Sigmoid colon (tissue), 7 donors: Measurements from ENCODE around the gene ABI3BP. TPM values are rescaled to one million over a fixed set of nuclear protein-coding genes. Genes with fewer than 3 reads are reported as not detected.

Source experiments
- DNase-seq: peaks from one replicate; pipeline ENCODE4 v3.0.0-alpha.2; 2019
- H3K27ac ChIP-seq, 4 donors: fragments of 200-600 bp; sonication (generic); one replicate each; pipeline ENCODE4 v1.5.1; 2016 to 2019; ENCODE audit warnings: mild to moderate bottlenecking in 1 of 4
- H3K27me3 ChIP-seq, 3 donors: fragments of 200-600 bp; sonication (generic); one replicate each; pipeline ENCODE4 v1.5.1; 2019; ENCODE audit warnings: mild to moderate bottlenecking in 1 of 3
- H3K36me3 ChIP-seq, 4 donors: fragments of 200-600 bp; sonication (generic); one replicate each; pipeline ENCODE4 v1.5.1; 2016 to 2019
- H3K4me1 ChIP-seq, 4 donors: fragments of 200-600 bp; sonication (generic); one replicate each; pipeline ENCODE4 v1.5.1; 2017 to 2019
- H3K4me3 ChIP-seq, 4 donors: fragments of 200-600 bp; sonication (generic); one replicate each; pipeline ENCODE4 v1.5.1; 2017 to 2019; ENCODE audit warnings: mild to moderate bottlenecking in 2 of 4, moderate library complexity in 1 of 4
- H3K9me3 ChIP-seq, 4 donors: fragments of 200-600 bp in 3 of 4; sonication (generic) in 3 of 4; one replicate each; pipeline versions ENCODE4 v1.5.1 to v1.6.1; 2013 to 2019
- EP300 ChIP-seq, 4 donors: sonication (generic); formaldehyde crosslinking; IDR thresholded peaks; one replicate each; pipeline ENCODE4 v1.6.1; 2017; ENCODE audit warnings: antibody characterized with exemption in 4 of 4
- POLR2A ChIP-seq, 2 donors: fragments of 450-650 bp; IDR thresholded peaks; one replicate each; pipeline ENCODE4 v1.6.1; 2016; ENCODE audit warnings: antibody characterized with exemption in 2 of 2, mild to moderate bottlenecking in 2 of 2, moderate library complexity in 2 of 2
- POLR2AphosphoS5 ChIP-seq, 4 donors: sonication (generic); formaldehyde crosslinking; IDR thresholded peaks; one replicate each; pipeline ENCODE4 v1.6.1; 2017; ENCODE audit warnings: antibody characterized with exemption in 4 of 4
- WGBS, 2 donors: extraction: QIAGEN DNeasy Blood & Tissue Kit; methylation state at CpG; one replicate each; pipeline ENCODE4 v1.1.7; 2013; 5-methylcytosine and 5-hydroxymethylcytosine counted together
- intact Hi-C: fragments of 100-400 bp; cut with DNase I; formaldehyde crosslinking; loops from one replicate; pipeline ENCODE4 v1.15.1; 2023
- polyA plus RNA-seq, 3 donors: library from polyadenylated mRNA; stranded (reverse); fragments of 200-250 nt; gene quantifications; one replicate each; pipeline ENCODE4 v1.2.3, GENCODE V29; 2013
- total RNA-seq, 4 donors: library from RNA; depleted of rRNA; stranded (reverse); fragments of >200 nt; gene quantifications; one replicate each; pipeline ENCODE4 v1.1.0, GENCODE V29; 2016
- TF ChIP-seq, protein P1 (sequence below), 4 experiments: fragments of 450-650 bp in 3 of 4; fragments of 200-600 bp in 1 of 4; IDR thresholded peaks; one replicate each; pipeline ENCODE4 v1.5.1; 2016 to 2019; ENCODE audit warnings: antibody characterized with exemption in 4 of 4, mild to moderate bottlenecking in 3 of 4, moderate library complexity in 2 of 4
- donor health status: healthy with polysubstance abuse.
- donor health status: Bipolar disorder and iron deficiency.
- donor health status: healthy.

Gene ABI3BP
- total and polyA plus RNA-seq, 7 donors = 1.2 to 177 (median 30.4) TPM

GRCh38 chr3:100912571-100912970 lies 80.7 kb downstream of the ABI3BP start:
- Histone ChIP-seq H3K36me3 (no peaks in the 10 kb centered on the region), H3K4me3 (no peak overlapping the region), H3K9me3 (no peaks in the 10 kb centered on the region), H3K4me1 (peaks cover 0 to 34% (median 9%) of the 10 kb centered on the region in 4 donors), H3K27ac (no peak overlapping the region), H3K27me3 (no peaks in the 10 kb centered on the region)
- intact Hi-C loops = no loop called here
- WGBS, 2 donors = 85 to 88% methylated on average over 6 of the region's 6 CpGs
- TF ChIP-seq POLR2A (IDR thresholded peaks at IDR 0.05) (no peak), EP300 (IDR thresholded peaks at IDR 0.05) (no peak)
- TF ChIP-seq, protein P1, sequence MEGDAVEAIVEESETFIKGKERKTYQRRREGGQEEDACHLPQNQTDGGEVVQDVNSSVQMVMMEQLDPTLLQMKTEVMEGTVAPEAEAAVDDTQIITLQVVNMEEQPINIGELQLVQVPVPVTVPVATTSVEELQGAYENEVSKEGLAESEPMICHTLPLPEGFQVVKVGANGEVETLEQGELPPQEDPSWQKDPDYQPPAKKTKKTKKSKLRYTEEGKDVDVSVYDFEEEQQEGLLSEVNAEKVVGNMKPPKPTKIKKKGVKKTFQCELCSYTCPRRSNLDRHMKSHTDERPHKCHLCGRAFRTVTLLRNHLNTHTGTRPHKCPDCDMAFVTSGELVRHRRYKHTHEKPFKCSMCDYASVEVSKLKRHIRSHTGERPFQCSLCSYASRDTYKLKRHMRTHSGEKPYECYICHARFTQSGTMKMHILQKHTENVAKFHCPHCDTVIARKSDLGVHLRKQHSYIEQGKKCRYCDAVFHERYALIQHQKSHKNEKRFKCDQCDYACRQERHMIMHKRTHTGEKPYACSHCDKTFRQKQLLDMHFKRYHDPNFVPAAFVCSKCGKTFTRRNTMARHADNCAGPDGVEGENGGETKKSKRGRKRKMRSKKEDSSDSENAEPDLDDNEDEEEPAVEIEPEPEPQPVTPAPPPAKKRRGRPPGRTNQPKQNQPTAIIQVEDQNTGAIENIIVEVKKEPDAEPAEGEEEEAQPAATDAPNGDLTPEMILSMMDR (IDR thresholded peaks at IDR 0.05) = no peak
- no peak for DNase-seq

- DNase-seq = no peak
- intact Hi-C loops = no loop called here
- no peak overlapping the region for H3K27ac ChIP-seq
- H3K4me1 ChIP-seq = peaks cover 0 to 34% (median 9%) of the 10 kb centered on the region in 4 donors
- no peaks in the 10 kb centered on the region for H3K27me3 ChIP-seq
- H3K36me3 ChIP-seq = no peaks in the 10 kb centered on the region
- TF ChIP-seq, protein P1 (IDR thresholded peaks at IDR 0.05) = no peak
- TF ChIP-seq POLR2A (IDR thresholded peaks at IDR 0.05) (no peak), POLR2AphosphoS5 (IDR thresholded peaks at IDR 0.05) (no peak), EP300 (IDR thresholded peaks at IDR 0.05) (no peak)
- H3K4me3 ChIP-seq = no peak overlapping the region
- 80 to 88% methylated on average over 6 of the region's 6 CpGs for whole genome bisulfite sequencing, 2 donors
- H3K9me3 ChIP-seq = no peaks in the 10 kb centered on the region
Measured at GRCh38 chr3:100911956-100912355, 81.3 kb downstream of the ABI3BP start.

GRCh38 chr3:100910986-100911385 lies 82.2 kb downstream of the ABI3BP start:
- Histone ChIP-seq H3K27me3 (no peaks in the 10 kb centered on the region), H3K27ac (no peak overlapping the region), H3K36me3 (no peaks in the 10 kb centered on the region), H3K9me3 (no peaks in the 10 kb centered on the region), H3K4me1 (peaks cover 0 to 29% (median 9%) of the 10 kb centered on the region in 4 donors), H3K4me3 (no peak overlapping the region)
- intact Hi-C loops = no loop called here
- no peak for DNase-seq
- WGBS, 2 donors = 57 to 70% methylated on average over 2 of the region's 2 CpGs
- TF ChIP-seq EP300 (IDR thresholded peaks at IDR 0.05) (no peak), POLR2AphosphoS5 (IDR thresholded peaks at IDR 0.05) (no peak), POLR2A (IDR thresholded peaks at IDR 0.05) (no peak)
- TF ChIP-seq, protein P1 (IDR thresholded peaks at IDR 0.05) = no peak

GRCh38 chr3:100902572-100902971 lies 90.6 kb downstream of the ABI3BP start:
- no peak for DNase-seq
- Histone ChIP-seq H3K36me3 (peaks cover 0 to 10% (median 0%) of the 10 kb centered on the region in 4 donors), H3K27ac (no peak overlapping the region), H3K27me3 (no peaks in the 10 kb centered on the region), H3K4me3 (no peak overlapping the region), H3K9me3 (no peaks in the 10 kb centered on the region), H3K4me1 (no peaks in the 10 kb centered on the region)
- 81 to 89% methylated on average over 5 of the region's 5 CpGs for WGBS, 2 donors
- intact Hi-C loops = no loop called here
- TF ChIP-seq EP300 (IDR thresholded peaks at IDR 0.05) (no peak), POLR2A (IDR thresholded peaks at IDR 0.05) (no peak), POLR2AphosphoS5 (IDR thresholded peaks at IDR 0.05) (no peak)
- TF ChIP-seq, protein P1 (IDR thresholded peaks at IDR 0.05) = no peak

DNA sequence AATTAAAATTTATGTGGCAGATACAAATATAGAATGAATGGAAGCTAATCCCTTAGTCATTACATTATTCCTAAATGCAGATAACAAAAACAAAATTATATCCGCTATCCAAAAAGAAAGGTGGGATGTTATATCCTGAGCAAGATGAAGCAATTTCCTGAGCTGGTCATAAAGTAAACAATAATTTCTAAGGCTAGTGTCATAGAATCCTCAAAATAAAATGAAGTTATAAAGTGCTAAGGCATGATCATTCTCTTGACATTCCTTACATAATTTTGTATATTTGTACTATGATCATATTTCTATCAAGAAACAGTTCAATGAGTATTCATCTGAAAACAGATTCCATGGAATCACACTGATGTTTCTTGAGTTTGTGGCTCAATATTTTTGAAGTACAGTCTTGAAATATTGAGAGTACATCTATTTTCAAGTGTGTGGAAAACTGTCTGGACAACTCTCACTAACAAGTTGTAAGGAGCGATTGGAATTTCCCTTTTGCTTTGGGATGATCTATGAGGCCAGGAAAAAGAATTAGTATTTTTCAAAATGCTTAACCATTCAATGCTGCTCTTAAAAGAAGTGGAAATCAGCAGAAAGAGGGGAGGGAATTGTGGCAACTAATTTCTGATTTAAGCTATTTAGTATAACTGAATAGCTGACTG lies 92.4 kb downstream of the ABI3BP start:
- Histone ChIP-seq H3K4me1 (no peaks in the 10 kb centered on the region), H3K36me3 (peaks cover 0 to 10% (median 0%) of the 10 kb centered on the region in 4 donors), H3K9me3 (no peaks in the 10 kb centered on the region), H3K27ac (no peak overlapping the region), H3K4me3 (no peak overlapping the region), H3K27me3 (no peaks in the 10 kb centered on the region)
- no peak for DNase-seq
- WGBS, 2 donors = 97% methylated on average over 2 of the region's 2 CpGs
- TF ChIP-seq, protein P1 (IDR thresholded peaks at IDR 0.05) = no peak
- TF ChIP-seq POLR2A (IDR thresholded peaks at IDR 0.05) (no peak), POLR2AphosphoS5 (IDR thresholded peaks at IDR 0.05) (no peak), EP300 (IDR thresholded peaks at IDR 0.05) (no peak)
- intact Hi-C loops = no loop called here
